HG03432 (cell line): ENCODE results near the gene ATG4D.
"Not testable (repeated sequence)": the region's sequence is repeated elsewhere in the genome, so short reads cannot be mapped to it uniquely, and the experiment has no call there.

Experiments used
- ATAC-seq: cut with Tn5 transposase; IDR thresholded peaks from one replicate; pipeline ENCODE4 v1.9.1; 2021; ENCODE audit warnings: mild to moderate bottlenecking, moderate library complexity; ENCODE audit not compliant: unreplicated experiment

The ATG4D gene

GRCh38 chr19:10573793-10574192 is 30.1 kb downstream of the ATG4D start:
- ATAC-seq, result not testable (repeated sequence)

DNA sequence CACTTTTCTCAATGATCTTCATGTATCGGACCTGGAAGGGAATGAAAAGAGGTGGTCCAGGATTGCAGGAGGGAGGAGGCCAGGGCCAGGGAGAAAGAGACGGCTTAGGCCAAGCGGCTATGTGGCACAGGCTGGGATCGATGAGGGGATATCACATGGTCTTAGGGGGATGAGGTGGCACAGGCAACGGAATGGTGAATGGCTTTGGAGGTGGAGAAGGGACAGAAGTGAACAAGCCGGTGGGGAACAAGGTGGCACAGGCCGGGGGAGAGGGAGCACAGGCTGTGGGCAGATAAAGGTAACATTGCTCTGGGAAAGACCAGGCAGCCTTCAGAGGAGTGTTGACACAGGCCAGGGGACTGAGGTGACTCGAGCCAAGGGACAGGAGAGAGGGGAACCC is 30.8 kb downstream of the ATG4D start:
- ATAC-seq, result no peak

GRCh38 chr19:10575011-10575716 is 31.5 kb downstream of the ATG4D start:
- no peak for ATAC-seq

GRCh38 chr19:10577951-10578350 is 34.2 kb downstream of the ATG4D start:
- ATAC-seq, result no peak

GRCh38 chr19:10580979-10581631 is 37.4 kb downstream of the ATG4D start:
- no peak for ATAC-seq

DNA sequence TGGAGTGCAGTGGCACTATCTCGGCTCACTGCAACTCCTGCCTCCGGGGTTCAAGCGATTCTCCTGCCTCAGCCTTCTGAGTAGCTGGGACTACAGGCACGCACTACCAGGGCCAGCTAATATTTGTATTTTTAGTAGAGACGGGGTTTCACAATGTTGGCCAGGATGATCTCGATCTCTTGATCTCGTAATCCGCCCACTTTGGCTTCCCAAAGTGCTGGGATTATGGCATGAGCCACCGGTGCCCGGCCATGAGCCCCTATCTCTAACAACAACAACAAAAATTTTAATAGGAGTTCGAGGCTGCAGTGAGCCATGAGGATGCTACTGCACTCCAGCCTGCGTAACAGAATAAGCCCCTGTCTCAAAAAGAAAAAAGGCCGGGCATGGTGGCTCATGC is 38.4 kb downstream of the ATG4D start:
- no peak for ATAC-seq

- no peak for ATAC-seq
Observed at GRCh38 chr19:10583036-10583776, 39.5 kb downstream of the ATG4D start.

DNA sequence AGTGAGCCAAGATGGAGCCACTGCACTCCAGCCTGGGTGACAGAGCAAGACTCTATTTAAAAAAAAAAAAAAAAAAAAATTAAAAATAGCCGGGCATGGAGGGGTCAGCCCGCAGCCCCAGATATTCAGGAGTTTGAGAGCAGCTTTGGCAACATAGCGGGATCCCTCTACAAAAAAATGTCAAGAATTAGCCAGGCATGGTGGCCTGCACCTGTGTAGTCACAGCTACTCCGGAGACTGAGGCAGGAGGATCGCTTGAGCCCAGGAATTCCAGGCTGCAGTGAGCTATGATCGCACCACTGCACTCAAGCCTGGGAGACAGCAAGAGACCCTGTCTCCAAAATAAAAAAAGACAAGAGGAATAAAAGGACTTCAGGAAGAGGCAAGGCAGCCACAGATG is 42.7 kb downstream of the ATG4D start:
- ATAC-seq, result no peak

- no peak for ATAC-seq
Observed at GRCh38 chr19:10587022-10587838, 43.5 kb downstream of the ATG4D start, which contains the start of gene AP1M2. Gene AP1M2, minus strand, starts transcription at chr19:10587312. Its CDS starts 81 bp downstream, at chr19:10587231.

DNA sequence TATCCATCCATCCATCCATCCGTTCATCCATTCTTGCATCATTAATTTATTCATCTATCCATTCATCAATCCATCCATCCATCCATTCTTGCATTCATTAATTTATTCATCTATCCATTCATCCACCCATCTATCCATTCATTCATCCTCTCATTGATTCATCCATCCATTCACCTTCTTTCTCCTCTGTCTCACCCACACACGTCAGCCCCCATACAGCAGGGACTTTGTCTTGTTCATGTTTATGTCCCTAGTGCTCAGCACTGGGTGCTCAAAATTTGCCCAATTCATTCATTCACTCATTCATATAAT is 44.1 kb downstream of the ATG4D start:
- ATAC-seq, result no peak

GRCh38 chr19:10593148-10593547 is 49.4 kb downstream of the ATG4D start:
- no peak for ATAC-seq

DNA sequence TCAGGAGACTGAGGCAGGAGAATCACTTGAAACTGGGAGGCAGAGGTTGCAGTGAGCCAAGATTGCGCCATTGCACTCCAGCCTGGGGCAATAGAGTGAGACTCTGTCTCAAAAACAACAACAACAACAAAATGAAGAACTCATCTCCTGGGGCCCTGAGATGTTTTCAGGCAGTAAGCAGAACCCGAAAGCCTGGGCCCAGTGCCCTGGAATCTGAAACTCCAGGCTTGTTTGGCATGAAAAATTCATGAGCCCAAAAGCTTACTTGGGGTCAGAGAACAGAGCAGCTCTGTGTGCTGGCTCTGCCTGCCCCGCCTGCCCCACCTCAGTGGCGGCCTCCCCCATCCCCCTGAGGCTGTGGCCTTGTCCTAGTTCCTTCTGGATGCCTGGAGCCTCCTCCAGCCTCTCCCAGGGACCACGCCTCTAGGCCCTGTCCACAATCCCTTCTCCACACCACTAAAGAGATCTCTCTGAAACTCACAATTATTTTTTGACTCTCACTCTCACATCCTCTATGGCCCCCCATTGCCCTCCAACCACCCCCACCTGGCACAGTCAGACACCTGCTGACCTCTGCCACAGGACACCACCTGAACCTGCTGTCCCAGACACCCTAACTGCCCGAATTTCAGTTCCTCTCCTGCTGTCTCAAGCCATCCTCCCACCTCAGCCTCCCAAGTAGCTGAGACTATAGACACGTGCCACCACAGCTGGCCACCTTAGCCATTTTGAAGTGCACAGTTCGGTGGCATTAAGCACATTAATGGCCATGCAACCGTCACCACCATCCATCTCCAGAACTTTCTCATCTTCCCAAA is 50.3 kb downstream of the ATG4D start:
- ATAC-seq, result peak; percentile 50

GRCh38 chr19:10600149-10600548 is 56.4 kb downstream of the ATG4D start:
- ATAC-seq, result no peak

DNA sequence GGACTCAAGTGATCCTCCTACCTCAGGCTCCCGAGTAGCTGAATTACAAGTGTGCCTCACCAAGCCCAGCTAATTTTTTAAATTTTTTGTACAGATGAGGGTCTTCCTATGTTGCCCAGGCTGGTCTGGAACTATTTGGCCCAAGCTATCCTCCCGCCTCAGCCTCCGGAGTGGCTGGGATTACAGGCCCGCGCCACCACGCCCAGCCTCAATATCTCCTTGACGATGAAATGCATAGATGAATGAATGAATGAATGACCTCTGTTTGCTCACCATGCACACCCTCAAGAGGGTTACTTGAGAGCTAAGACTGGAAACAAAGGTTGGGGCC is 58.3 kb downstream of the ATG4D start:
- no peak for ATAC-seq

- peak; percentile 68 for ATAC-seq
Observed at GRCh38 chr19:10602330-10603083, 58.8 kb downstream of the ATG4D start.
